ENCODE results near the gene GSN. TPM values are rescaled to one million over a fixed set of nuclear protein-coding genes. Genes with fewer than 3 reads are reported as not detected.

Gene GSN
- total and polyA plus RNA-seq, 7 donors, result 140 to 490 (median 210) TPM

DNA sequence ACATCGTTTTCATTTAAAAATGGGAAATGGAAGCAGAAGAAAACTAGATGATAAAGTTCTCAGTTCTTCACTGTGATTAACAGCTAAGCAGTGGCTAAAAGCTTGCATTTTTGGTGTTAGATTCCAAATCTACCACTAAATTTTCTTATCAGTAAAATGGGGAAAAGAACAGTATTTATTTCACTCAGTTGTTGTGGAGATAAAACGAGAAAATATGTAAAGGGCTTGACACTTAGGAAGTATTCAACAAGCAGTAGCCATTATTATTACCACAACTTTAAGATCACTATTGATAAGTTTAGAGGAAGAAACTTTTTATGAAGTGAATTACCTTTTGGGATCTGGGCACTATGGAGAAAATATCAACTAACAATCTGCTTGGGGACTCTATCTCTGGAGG, 97.6 kb downstream of the GSN start:
- intact Hi-C loops (cut with DNase I), result no loop called here
- peaks cover 0 to 32% of the 10 kb centered on the region in 2 donors for H3K36me3 ChIP-seq (ENCODE audit: insufficient read depth in 1 of 2, low read depth in 1 of 2)
- H3K4me3 ChIP-seq, result peak overlapping the region; percentile 87
- DNase-seq (no peak), ATAC-seq (no peak)
- peak overlapping the region; percentile 98 for H3K27ac ChIP-seq
- H3K4me1 ChIP-seq, result peaks cover 70% of the 10 kb centered on the region
- TF ChIP-seq, protein P1, sequence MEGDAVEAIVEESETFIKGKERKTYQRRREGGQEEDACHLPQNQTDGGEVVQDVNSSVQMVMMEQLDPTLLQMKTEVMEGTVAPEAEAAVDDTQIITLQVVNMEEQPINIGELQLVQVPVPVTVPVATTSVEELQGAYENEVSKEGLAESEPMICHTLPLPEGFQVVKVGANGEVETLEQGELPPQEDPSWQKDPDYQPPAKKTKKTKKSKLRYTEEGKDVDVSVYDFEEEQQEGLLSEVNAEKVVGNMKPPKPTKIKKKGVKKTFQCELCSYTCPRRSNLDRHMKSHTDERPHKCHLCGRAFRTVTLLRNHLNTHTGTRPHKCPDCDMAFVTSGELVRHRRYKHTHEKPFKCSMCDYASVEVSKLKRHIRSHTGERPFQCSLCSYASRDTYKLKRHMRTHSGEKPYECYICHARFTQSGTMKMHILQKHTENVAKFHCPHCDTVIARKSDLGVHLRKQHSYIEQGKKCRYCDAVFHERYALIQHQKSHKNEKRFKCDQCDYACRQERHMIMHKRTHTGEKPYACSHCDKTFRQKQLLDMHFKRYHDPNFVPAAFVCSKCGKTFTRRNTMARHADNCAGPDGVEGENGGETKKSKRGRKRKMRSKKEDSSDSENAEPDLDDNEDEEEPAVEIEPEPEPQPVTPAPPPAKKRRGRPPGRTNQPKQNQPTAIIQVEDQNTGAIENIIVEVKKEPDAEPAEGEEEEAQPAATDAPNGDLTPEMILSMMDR (IDR thresholded peaks at IDR 0.05), result no peak
- WGBS, 3 donors, result 53 to 65% (median 58%) methylated on average over 2 of the region's 2 CpGs
- H3K9me3 ChIP-seq, result no peaks in the 10 kb centered on the region
- no peaks in the 10 kb centered on the region for H3K27me3 ChIP-seq (ENCODE audit: insufficient read depth in 3 of 3, low read length in 2 of 3)

GRCh38 chr9:121366611-121367192, 98.7 kb downstream of the GSN start:
- Histone ChIP-seq H3K27ac (peak overlapping the region; percentile 98), H3K36me3 (ENCODE audit: insufficient read depth in 1 of 2, low read depth in 1 of 2) (peaks cover 0 to 32% of the 10 kb centered on the region in 2 donors), H3K27me3 (ENCODE audit: insufficient read depth in 3 of 3, low read length in 2 of 3) (no peaks in the 10 kb centered on the region), H3K4me1 (peaks cover 59% of the 10 kb centered on the region), H3K9me3 (no peaks in the 10 kb centered on the region), H3K4me3 (peak overlapping the region; percentile 87)
- ATAC-seq, result no peak
- TF ChIP-seq, protein P1 (IDR thresholded peaks at IDR 0.05), result no peak
- DNase-seq, result no peak
- 76 to 80% (median 77%) methylated on average over 5 of the region's 5 CpGs for WGBS, 3 donors
- intact Hi-C loops (cut with DNase I), result no loop called here

DNA sequence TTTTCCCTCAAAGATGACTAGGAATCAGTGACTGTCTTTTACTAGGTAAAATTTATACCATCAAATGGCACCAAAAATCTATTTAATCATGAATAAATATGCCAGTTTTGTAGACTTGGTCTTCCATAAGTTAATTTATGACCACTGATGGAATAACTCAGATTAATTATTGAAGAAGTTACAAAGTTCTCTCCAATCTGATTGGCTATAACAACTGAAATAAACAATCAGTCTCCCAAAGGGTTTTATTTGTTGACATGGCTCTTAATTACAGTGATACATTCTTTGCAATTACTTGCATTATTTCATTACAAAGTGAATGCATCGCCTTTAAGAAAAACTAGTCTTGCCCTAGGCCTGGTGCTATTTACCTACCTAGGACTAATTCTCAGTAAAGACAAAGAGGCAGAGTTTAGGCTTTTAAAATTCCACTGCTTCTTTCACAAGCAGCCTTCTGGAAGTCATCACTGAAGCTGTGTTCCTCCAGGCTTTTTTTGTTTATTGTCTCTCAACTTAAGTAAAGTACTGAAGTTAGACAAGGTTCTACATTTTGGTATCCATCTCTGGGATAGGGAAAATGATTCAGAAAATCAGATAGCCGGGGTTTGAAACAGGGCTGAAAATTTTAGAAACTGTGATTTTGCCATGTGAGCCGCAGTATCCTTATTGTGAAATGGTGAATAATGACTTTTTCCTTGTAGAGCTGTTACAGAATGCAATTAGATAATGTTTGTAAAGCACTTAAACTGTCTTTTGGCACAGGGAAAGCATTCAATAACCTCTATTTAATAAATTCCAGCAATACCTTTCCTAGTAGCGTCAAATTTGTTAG, 99.6 kb downstream of the GSN start:
- Histone ChIP-seq H3K27ac (peak overlapping the region; percentile 98), H3K4me3 (peak overlapping the region; percentile 87), H3K27me3 (ENCODE audit: insufficient read depth in 3 of 3, low read length in 2 of 3) (no peaks in the 10 kb centered on the region), H3K9me3 (no peaks in the 10 kb centered on the region), H3K36me3 (ENCODE audit: insufficient read depth in 1 of 2, low read depth in 1 of 2) (peaks cover 0 to 32% of the 10 kb centered on the region in 2 donors), H3K4me1 (peaks cover 57% of the 10 kb centered on the region)
- 63 to 70% (median 67%) methylated on average over 4 of the region's 4 CpGs for WGBS, 3 donors
- TF ChIP-seq, protein P1 (IDR thresholded peaks at IDR 0.05), result no peak
- DNase-seq (no peak), ATAC-seq (no peak)
- intact Hi-C loops (cut with DNase I), result no loop called here

DNA sequence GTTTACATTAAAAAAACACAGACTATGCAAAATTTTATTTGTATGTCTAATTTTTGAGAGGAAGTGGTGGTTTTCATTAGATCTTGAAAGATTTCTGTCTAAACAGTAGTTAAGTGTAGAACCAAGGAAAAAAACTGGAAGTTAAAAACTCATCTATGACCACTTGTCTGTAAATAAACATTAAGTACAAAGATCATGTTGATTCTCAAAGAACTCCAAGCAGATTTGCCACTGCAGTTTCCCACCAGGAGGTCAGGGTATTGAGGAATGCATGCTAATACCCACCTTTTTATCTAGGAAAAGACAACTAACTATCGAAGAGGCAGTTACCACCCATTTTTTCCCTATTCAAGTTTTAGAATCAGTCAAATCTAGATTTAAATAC, 100.2 kb downstream of the GSN start:
- H3K36me3 ChIP-seq (ENCODE audit: insufficient read depth in 1 of 2, low read depth in 1 of 2), result peaks cover 0 to 32% of the 10 kb centered on the region in 2 donors
- H3K27ac ChIP-seq, result peak overlapping the region; percentile 98
- ATAC-seq, result no peak
- TF ChIP-seq, protein P1 (IDR thresholded peaks at IDR 0.05), result no peak
- no peak for DNase-seq
- H3K27me3 ChIP-seq (ENCODE audit: insufficient read depth in 3 of 3, low read length in 2 of 3), result no peaks in the 10 kb centered on the region
- H3K4me1 ChIP-seq, result peaks cover 57% of the 10 kb centered on the region
- intact Hi-C loops (cut with DNase I), result no loop called here
- H3K4me3 ChIP-seq, result peak overlapping the region; percentile 87
- no peaks in the 10 kb centered on the region for H3K9me3 ChIP-seq
- WGBS, 3 donors, result 61 to 79% (median 67%) methylated on average over 1 of the region's 1 CpG
